NT2/D1 (cell line): ENCODE data around the gene KRTAP10-2.

Experiments
- YY1 ChIP-seq: IDR thresholded peaks from 2 replicates; pipeline ENCODE4 v1.6.1; 2011; ENCODE audit not compliant: insufficient read length, insufficient read depth
- ZNF274 ChIP-seq: IDR thresholded peaks from 2 replicates; pipeline ENCODE4 v1.6.1; 2011; ENCODE audit warnings: mild to moderate bottlenecking, low read depth, low read length

DNA sequence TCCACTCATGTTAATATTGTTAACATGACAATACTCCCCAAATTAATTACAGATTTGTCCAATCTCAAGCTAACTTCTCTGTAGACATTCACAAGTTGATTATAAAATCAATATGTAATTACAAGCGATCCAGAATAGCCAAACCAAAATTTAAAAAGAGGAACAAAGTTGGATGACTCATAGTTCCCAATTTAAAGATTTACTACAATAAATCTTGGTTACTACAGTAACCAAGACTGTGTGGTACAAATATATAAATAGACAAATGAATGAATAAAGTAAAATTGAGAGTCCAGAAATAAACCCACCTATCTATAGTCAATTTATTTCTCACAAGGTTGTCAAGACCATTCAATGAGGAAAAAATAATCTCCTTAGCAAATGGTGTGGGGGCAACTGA, 15.1 kb upstream of the KRTAP10-2 start:
- TF ChIP-seq ZNF274 (no peak), YY1 (no peak)
